Fibroblast of lung (primary cell): Measurements from ENCODE around the gene ROBO2.

Source experiments
- EZH2 ChIP-seq: IDR thresholded peaks from 2 replicates; pipeline ENCODE4 v1.5.1; 2012; ENCODE audit warnings: low read length, control low read depth, mild to moderate bottlenecking; ENCODE audit errors: missing control alignments
- TF ChIP-seq, protein P1 (sequence below), 2 donors: IDR thresholded peaks in 1 of 2; conservative IDR thresholded peaks in 1 of 2; 1 replicate in 1 of 2; 2 replicates in 1 of 2; pipeline ENCODE4 v1.5.1; 2011 to 2012; ENCODE audit warnings: low read length in 2 of 2, control low read depth in 1 of 2, inconsistent platforms in 1 of 2, low read depth in 1 of 2, mild to moderate bottlenecking in 1 of 2

DNA sequence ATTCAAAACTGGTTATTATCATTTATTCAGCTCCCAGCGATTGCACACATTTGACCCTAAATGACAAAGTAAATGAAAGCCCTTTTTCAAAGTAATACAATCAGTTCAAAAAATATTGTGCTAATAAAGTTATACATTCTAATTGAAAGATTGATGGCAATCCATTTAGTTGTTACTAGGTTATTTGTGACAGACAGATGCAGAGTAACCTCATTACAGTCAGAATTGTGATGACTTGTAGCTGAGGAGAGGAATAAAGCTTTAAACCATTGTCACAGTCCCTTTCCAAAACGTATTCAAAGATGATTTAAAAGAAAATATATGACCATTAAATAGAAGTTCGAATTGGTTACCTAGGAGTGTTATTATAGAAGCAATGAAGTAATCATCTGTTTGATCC is 86.1 kb downstream of the ROBO2 start:
- TF ChIP-seq, protein P1, sequence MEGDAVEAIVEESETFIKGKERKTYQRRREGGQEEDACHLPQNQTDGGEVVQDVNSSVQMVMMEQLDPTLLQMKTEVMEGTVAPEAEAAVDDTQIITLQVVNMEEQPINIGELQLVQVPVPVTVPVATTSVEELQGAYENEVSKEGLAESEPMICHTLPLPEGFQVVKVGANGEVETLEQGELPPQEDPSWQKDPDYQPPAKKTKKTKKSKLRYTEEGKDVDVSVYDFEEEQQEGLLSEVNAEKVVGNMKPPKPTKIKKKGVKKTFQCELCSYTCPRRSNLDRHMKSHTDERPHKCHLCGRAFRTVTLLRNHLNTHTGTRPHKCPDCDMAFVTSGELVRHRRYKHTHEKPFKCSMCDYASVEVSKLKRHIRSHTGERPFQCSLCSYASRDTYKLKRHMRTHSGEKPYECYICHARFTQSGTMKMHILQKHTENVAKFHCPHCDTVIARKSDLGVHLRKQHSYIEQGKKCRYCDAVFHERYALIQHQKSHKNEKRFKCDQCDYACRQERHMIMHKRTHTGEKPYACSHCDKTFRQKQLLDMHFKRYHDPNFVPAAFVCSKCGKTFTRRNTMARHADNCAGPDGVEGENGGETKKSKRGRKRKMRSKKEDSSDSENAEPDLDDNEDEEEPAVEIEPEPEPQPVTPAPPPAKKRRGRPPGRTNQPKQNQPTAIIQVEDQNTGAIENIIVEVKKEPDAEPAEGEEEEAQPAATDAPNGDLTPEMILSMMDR (conservative IDR thresholded peaks at IDR 0.05 in 1 of 2, IDR thresholded peaks at IDR 0.05 in 1 of 2; ENCODE audit: low read depth in 1 of 2, low read length in 2 of 2): no peak
- TF ChIP-seq EZH2: no peak
